ENCODE measurements around the gene KPNB1.

GRCh38 chr17:47676199-47676472 lies 26.4 kb downstream of the KPNB1 start:
- TF ChIP-seq ZNF362 (tag by site-specific recombination; IDR thresholded peaks at IDR 0.05) (no peak), ZNF624 (tag by site-specific recombination; IDR thresholded peaks at IDR 0.05) (no peak), ZNF707 (tag by site-specific recombination; IDR thresholded peaks at IDR 0.05) (no peak), SP7 (tag by site-specific recombination; IDR thresholded peaks at IDR 0.05) (no peak), HOXA7 (CRISPR knock-in tag; IDR thresholded peaks at IDR 0.05; ENCODE audit: borderline replicate concordance) (no peak), MYNN (tag by site-specific recombination; IDR thresholded peaks at IDR 0.05; ENCODE audit: borderline replicate concordance) (no peak), ZXDB (tag by site-specific recombination; IDR thresholded peaks at IDR 0.05) (no peak)
- TF ChIP-seq, protein P1, sequence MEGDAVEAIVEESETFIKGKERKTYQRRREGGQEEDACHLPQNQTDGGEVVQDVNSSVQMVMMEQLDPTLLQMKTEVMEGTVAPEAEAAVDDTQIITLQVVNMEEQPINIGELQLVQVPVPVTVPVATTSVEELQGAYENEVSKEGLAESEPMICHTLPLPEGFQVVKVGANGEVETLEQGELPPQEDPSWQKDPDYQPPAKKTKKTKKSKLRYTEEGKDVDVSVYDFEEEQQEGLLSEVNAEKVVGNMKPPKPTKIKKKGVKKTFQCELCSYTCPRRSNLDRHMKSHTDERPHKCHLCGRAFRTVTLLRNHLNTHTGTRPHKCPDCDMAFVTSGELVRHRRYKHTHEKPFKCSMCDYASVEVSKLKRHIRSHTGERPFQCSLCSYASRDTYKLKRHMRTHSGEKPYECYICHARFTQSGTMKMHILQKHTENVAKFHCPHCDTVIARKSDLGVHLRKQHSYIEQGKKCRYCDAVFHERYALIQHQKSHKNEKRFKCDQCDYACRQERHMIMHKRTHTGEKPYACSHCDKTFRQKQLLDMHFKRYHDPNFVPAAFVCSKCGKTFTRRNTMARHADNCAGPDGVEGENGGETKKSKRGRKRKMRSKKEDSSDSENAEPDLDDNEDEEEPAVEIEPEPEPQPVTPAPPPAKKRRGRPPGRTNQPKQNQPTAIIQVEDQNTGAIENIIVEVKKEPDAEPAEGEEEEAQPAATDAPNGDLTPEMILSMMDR (tag by site-specific recombination; IDR thresholded peaks at IDR 0.05): no peak
- TF ChIP-seq, protein P2, sequence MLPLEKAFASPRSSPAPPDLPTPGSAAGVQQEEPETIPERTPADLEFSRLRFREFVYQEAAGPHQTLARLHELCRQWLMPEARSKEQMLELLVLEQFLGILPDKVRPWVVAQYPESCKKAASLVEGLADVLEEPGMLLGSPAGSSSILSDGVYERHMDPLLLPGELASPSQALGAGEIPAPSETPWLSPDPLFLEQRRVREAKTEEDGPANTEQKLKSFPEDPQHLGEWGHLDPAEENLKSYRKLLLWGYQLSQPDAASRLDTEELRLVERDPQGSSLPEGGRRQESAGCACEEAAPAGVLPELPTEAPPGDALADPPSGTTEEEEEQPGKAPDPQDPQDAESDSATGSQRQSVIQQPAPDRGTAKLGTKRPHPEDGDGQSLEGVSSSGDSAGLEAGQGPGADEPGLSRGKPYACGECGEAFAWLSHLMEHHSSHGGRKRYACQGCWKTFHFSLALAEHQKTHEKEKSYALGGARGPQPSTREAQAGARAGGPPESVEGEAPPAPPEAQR (tag by site-specific recombination; IDR thresholded peaks at IDR 0.05): no peak
- TF ChIP-seq, protein P3, sequence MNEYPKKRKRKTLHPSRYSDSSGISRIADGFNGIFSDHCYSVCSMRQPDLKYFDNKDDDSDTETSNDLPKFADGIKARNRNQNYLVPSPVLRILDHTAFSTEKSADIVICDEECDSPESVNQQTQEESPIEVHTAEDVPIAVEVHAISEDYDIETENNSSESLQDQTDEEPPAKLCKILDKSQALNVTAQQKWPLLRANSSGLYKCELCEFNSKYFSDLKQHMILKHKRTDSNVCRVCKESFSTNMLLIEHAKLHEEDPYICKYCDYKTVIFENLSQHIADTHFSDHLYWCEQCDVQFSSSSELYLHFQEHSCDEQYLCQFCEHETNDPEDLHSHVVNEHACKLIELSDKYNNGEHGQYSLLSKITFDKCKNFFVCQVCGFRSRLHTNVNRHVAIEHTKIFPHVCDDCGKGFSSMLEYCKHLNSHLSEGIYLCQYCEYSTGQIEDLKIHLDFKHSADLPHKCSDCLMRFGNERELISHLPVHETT (tag by site-specific recombination; IDR thresholded peaks at IDR 0.05): no peak
